ENCODE data around the gene SEC23A. TPM values are rescaled to one million over a fixed set of nuclear protein-coding genes. Genes with fewer than 3 reads are reported as not detected.

SEC23A gene
- total RNA-seq, 3 donors from 2014 or later = 75.8 to 106 (median 82.4) TPM

DNA sequence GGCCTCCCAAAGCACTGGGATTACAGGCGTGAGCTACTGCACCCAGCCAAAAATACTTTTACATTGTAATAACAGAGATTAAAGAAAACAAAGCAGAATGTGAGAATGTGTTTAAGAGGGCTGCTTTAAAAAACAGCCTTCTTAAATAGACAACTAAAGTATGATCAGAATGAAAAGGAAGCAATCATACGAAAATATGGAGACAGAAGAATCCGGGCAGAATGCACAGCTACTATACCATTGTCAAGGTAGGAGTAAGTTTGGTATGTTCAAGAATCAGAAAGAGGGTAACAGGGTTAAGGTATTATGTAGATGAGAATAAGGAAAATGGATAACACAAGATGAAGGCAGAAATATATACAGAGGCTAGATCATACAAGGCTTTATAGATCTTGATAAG lies 8.5 kb downstream of the SEC23A start:
- Histone ChIP-seq H3K4me1 (no peaks in the 10 kb centered on the region), H3K27ac (no peak overlapping the region), H3K9me3 (no peaks in the 10 kb centered on the region), H3K4me3 (no peak overlapping the region), H3K27me3 (no peaks in the 10 kb centered on the region), H3K36me3 (peaks cover 4% of the 10 kb centered on the region)
- DNase-seq (ENCODE audit: low spot score in 2 of 2) = no peak
- TF ChIP-seq, protein P1, sequence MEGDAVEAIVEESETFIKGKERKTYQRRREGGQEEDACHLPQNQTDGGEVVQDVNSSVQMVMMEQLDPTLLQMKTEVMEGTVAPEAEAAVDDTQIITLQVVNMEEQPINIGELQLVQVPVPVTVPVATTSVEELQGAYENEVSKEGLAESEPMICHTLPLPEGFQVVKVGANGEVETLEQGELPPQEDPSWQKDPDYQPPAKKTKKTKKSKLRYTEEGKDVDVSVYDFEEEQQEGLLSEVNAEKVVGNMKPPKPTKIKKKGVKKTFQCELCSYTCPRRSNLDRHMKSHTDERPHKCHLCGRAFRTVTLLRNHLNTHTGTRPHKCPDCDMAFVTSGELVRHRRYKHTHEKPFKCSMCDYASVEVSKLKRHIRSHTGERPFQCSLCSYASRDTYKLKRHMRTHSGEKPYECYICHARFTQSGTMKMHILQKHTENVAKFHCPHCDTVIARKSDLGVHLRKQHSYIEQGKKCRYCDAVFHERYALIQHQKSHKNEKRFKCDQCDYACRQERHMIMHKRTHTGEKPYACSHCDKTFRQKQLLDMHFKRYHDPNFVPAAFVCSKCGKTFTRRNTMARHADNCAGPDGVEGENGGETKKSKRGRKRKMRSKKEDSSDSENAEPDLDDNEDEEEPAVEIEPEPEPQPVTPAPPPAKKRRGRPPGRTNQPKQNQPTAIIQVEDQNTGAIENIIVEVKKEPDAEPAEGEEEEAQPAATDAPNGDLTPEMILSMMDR (IDR thresholded peaks at IDR 0.05) = no peak
- no peak for TF ChIP-seq POLR2AphosphoS5 (IDR thresholded peaks at IDR 0.05)
- no peak for TF ChIP-seq POLR2A (IDR thresholded peaks at IDR 0.05)
- intact Hi-C loops (cut with DNase I; ENCODE audit: low total_unique reads) = no loop called here

DNA sequence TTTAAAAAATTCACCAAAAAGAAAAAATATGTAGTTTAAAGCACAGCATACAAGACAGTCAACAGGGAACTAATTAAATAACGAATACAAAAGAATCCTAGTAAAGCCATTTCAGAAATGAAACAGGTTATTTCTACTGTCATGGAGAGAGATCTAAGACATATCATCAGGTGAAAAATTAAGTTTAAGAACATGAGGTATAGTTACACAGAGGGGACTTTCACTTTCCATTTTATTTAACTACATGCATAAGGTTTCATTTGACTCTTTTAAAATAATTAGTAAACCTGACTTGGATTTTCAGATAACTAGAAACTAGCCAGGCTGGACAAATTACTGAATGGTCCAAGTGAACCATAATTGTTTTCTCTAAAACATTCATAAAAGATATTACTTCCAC lies 11.3 kb downstream of the SEC23A start:
- no peaks in the 10 kb centered on the region for H3K4me1 ChIP-seq
- no peaks in the 10 kb centered on the region for H3K27me3 ChIP-seq
- H3K4me3 ChIP-seq = no peak overlapping the region
- H3K36me3 ChIP-seq = peaks cover 4% of the 10 kb centered on the region
- DNase-seq (ENCODE audit: low spot score in 2 of 2) = no peak
- H3K27ac ChIP-seq = no peak overlapping the region
- no peaks in the 10 kb centered on the region for H3K9me3 ChIP-seq
- intact Hi-C loops (cut with DNase I; ENCODE audit: low total_unique reads) = no loop called here
- TF ChIP-seq POLR2AphosphoS5 (IDR thresholded peaks at IDR 0.05) (no peak), POLR2A (IDR thresholded peaks at IDR 0.05) (no peak)
- TF ChIP-seq, protein P1 (IDR thresholded peaks at IDR 0.05) = no peak

DNA sequence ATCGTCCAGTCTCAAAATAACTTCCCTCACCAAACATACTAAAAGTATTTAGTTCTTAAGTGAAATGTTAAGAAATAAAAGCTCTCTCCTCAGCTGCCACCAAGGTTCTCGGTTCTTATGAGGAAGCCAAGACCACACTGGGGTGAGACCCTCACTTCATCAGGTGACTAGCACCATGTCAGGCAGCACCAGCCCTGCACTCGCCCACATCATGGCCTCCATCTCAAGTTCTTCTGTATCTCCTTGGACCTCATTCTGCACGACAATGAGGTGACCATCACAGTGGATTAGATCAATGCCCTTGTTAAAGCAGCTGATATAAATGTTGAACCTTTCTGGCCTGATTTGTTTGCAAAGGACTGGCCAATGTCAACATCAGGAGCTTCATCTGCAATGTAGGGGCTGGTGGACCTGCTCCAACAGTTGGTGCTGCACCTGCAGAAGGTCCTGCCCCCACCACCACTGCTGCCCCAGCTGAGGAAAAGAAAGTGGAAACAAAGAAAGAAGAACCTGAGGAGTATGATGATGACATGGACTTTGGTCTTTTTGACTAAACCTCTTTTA lies 12.4 kb downstream of the SEC23A start:
- H3K27me3 ChIP-seq = no peaks in the 10 kb centered on the region
- peaks cover 4% of the 10 kb centered on the region for H3K36me3 ChIP-seq
- intact Hi-C loops (cut with DNase I; ENCODE audit: low total_unique reads) = no loop called here
- no peaks in the 10 kb centered on the region for H3K9me3 ChIP-seq
- TF ChIP-seq, protein P1 (IDR thresholded peaks at IDR 0.05) = no peak
- no peak for TF ChIP-seq POLR2AphosphoS5 (IDR thresholded peaks at IDR 0.05)
- H3K4me3 ChIP-seq = no peak overlapping the region
- H3K27ac ChIP-seq = no peak overlapping the region
- H3K4me1 ChIP-seq = no peaks in the 10 kb centered on the region
- no peak for DNase-seq (ENCODE audit: low spot score in 2 of 2)

DNA sequence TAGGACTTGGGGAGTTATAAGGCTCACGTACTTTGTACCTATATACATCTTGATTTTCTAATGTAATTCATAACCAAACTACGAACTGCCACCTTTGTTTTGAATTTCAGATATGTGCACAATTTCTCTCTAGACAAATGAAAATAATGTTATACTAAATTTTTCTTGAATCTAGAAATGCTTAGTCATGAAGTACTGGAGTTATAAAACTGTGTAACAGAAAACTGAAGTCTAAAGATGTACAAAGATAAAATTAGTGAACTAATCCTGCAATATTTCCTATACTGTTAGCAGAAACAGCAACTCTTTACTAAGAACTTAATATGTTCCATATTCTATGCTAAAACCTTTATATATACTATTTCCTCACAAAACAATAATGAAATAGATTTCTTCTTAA lies 15.5 kb downstream of the SEC23A start:
- Histone ChIP-seq H3K4me3 (no peak overlapping the region), H3K27ac (no peak overlapping the region), H3K36me3 (peaks cover 11% of the 10 kb centered on the region), H3K4me1 (no peaks in the 10 kb centered on the region), H3K9me3 (no peaks in the 10 kb centered on the region), H3K27me3 (no peaks in the 10 kb centered on the region)
- intact Hi-C loops (cut with DNase I; ENCODE audit: low total_unique reads) = no loop called here
- no peak for TF ChIP-seq POLR2A (IDR thresholded peaks at IDR 0.05)
- TF ChIP-seq, protein P1 (IDR thresholded peaks at IDR 0.05) = no peak
- TF ChIP-seq POLR2AphosphoS5 (IDR thresholded peaks at IDR 0.05) = no peak
- DNase-seq (ENCODE audit: low spot score in 2 of 2) = no peak

DNA sequence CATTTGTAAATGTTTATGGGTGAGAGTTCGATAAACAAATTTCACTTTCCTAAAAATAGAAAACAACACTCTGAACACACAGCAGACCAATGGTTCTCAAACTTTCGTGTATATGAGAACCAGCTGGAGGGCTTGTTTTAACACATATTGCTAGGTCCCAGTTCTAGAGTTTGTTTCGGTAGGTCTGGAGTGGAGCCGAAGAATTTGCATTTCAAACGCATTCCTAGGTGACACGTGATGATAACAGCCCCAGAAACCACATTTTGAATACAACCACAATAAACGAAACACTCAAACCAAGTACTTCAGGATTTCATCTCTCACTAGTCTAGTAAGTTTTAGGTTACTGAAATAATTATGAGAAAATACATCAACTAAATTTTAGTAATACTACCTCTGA lies 17.1 kb downstream of the SEC23A start:
- TF ChIP-seq POLR2AphosphoS5 (IDR thresholded peaks at IDR 0.05) = no peak
- TF ChIP-seq, protein P1 (IDR thresholded peaks at IDR 0.05) = no peak
- TF ChIP-seq POLR2A (IDR thresholded peaks at IDR 0.05) = no peak
- Histone ChIP-seq H3K4me3 (no peak overlapping the region), H3K9me3 (no peaks in the 10 kb centered on the region), H3K27ac (no peak overlapping the region), H3K4me1 (no peaks in the 10 kb centered on the region), H3K36me3 (peaks cover 11% of the 10 kb centered on the region), H3K27me3 (no peaks in the 10 kb centered on the region)
- no peak for DNase-seq (ENCODE audit: low spot score in 2 of 2)
- intact Hi-C loops (cut with DNase I; ENCODE audit: low total_unique reads) = no loop called here

Measured in breast epithelium (tissue), 4 donors.